ENCODE measurements around the gene MYO9A. TPM values are rescaled to one million over a fixed set of nuclear protein-coding genes. Genes with fewer than 3 reads are reported as not detected.

MYO9A gene
- total RNA-seq, 1 experiment from 2014 or later = 21.4 TPM

GRCh38 chr15:72037321-72037720, 80.6 kb downstream of the MYO9A start:
- no peaks in the 10 kb centered on the region for H3K4me1 ChIP-seq (ENCODE audit: insufficient read depth, low read length)
- no peak for TF ChIP-seq CTCF (conservative IDR thresholded peaks at IDR 0.05)
- H3K9me3 Mint-ChIP-seq = peaks cover 7 to 8% of the 10 kb centered on the region in 2 experiments; a peak in 3 of 5 replicates
- H3K23ac ChIP-seq (ENCODE audit: insufficient read length, low read depth, low read length) = no peak overlapping the region
- WGBS (ENCODE audit: extremely low coverage, insufficient read length, low lambda C conversion rate) = no CpG with 5 or more reads among the region's 4 CpGs
- no peak overlapping the region for H2BK15ac ChIP-seq (ENCODE audit: low read depth, low read length)
- H4K91ac ChIP-seq (ENCODE audit: insufficient read length, low read depth, low read length) = no peak overlapping the region
- H3K4me3 Mint-ChIP-seq = no peak overlapping the region
- H3K23me2 ChIP-seq (ENCODE audit: insufficient read length, low read depth, low read length, poor library complexity, severe bottlenecking) = no peaks in the 10 kb centered on the region
- H4K5ac ChIP-seq (ENCODE audit: insufficient read length, low read depth, low read length) = no peak overlapping the region
- H3K79me2 ChIP-seq (ENCODE audit: insufficient read depth, low read length) = peaks cover 2% of the 10 kb centered on the region; the same call in 1 of the 2 replicates
- no peak overlapping the region for H3T11ph ChIP-seq (ENCODE audit: low read length)
- H3K4ac ChIP-seq (ENCODE audit: low read depth, low read length) = no peak overlapping the region
- no peak overlapping the region for H2BK12ac ChIP-seq (ENCODE audit: insufficient read length, low read depth, low read length)
- H4K20me1 ChIP-seq (ENCODE audit: control insufficient read depth, insufficient read depth, insufficient read length) = no peaks in the 10 kb centered on the region
- no peaks in the 10 kb centered on the region for H3K79me1 ChIP-seq (ENCODE audit: insufficient read depth, low read depth, low read length, poor library complexity, severe bottlenecking)
- no peak overlapping the region for H3K9ac ChIP-seq (ENCODE audit: extremely low read depth, insufficient read length, low read length)
- no peak for DNase-seq
- no peaks in the 10 kb centered on the region for H3K9me3 ChIP-seq (ENCODE audit: control insufficient read depth, low read depth, low read length)
- no peak overlapping the region for H3K27ac ChIP-seq (ENCODE audit: insufficient read length, low read depth, low read length)
- no peaks in the 10 kb centered on the region for H3K27me3 ChIP-seq (ENCODE audit: insufficient read depth, low read length)
- H3K36me3 Mint-ChIP-seq (ENCODE audit: insufficient read depth in 1 of 3, low read depth in 3 of 3) = peaks cover 5 to 17% (median 17%) of the 10 kb centered on the region in 3 experiments; a peak in 6 of 7 replicates
- no peak overlapping the region for H2BK5ac ChIP-seq (ENCODE audit: insufficient read length, low read length)
- no peak overlapping the region for H3K4me2 ChIP-seq (ENCODE audit: insufficient read depth, insufficient read length, low read length)
- no peak overlapping the region for H3K18ac ChIP-seq (ENCODE audit: insufficient read length, low read depth, low read length)
- no peak overlapping the region for H4K8ac ChIP-seq (replicated peaks; ENCODE audit: insufficient read length, low read depth, low read length)
- no peaks in the 10 kb centered on the region for H3K27me3 Mint-ChIP-seq (ENCODE audit: low read depth)
- H3K27ac Mint-ChIP-seq = no peak overlapping the region
- peaks cover 7 to 8% of the 10 kb centered on the region in 2 experiments for H3K4me1 Mint-ChIP-seq
- no peak overlapping the region for H2AK5ac ChIP-seq (ENCODE audit: insufficient read length, low read length)
- H2BK20ac ChIP-seq (ENCODE audit: low read depth, low read length, poor library complexity, severe bottlenecking) = no peak overlapping the region
- H3K56ac ChIP-seq (ENCODE audit: insufficient read length, low read depth, low read length) = no peak overlapping the region
- no peak overlapping the region for H2AFZ ChIP-seq (ENCODE audit: low read length)
- H2BK120ac ChIP-seq (ENCODE audit: low read depth, low read length, poor library complexity, severe bottlenecking) = no peak overlapping the region
- H3K14ac ChIP-seq (ENCODE audit: insufficient read depth, low read length) = no peak overlapping the region
